NT2/D1 (cell line): ENCODE measurements around the gene CWF19L2.
"Not testable (repeated sequence)": the region's sequence is repeated elsewhere in the genome, so short reads cannot be mapped to it uniquely, and the experiment has no call there.

ENCODE experiments used
- DNase-seq: peaks from one replicate; pipeline ENCODE4 v3.0.0-alpha.2; 2011; ENCODE audit warnings: low read depth, low spot score
- H3K27me3 ChIP-seq: 2 replicates; pipeline ENCODE4 v1.6.0; 2011; ENCODE audit warnings: mild to moderate bottlenecking; ENCODE audit not compliant: insufficient read length, insufficient read depth
- H3K36me3 ChIP-seq: 2 replicates; pipeline ENCODE4 v1.6.1; 2011; ENCODE audit warnings: mild to moderate bottlenecking, low read length, mixed read lengths; ENCODE audit not compliant: insufficient read depth, insufficient read length
- H3K4me1 ChIP-seq: 2 replicates; pipeline ENCODE4 v1.5.1; 2011; ENCODE audit not compliant: insufficient read depth, insufficient read length
- H3K4me3 ChIP-seq: 2 replicates; pipeline ENCODE4 v1.5.1; 2011; ENCODE audit warnings: low read depth; ENCODE audit not compliant: insufficient read length
- H3K9ac ChIP-seq: 2 replicates; pipeline ENCODE4 v1.6.0; 2011; ENCODE audit warnings: low read depth; ENCODE audit not compliant: insufficient read length
- H3K9me3 ChIP-seq: 2 replicates; pipeline ENCODE4 v1.5.1; 2011; ENCODE audit warnings: mild to moderate bottlenecking, low read length; ENCODE audit not compliant: insufficient read depth
- SUZ12 ChIP-seq: IDR thresholded peaks from 2 replicates; pipeline ENCODE4 v1.6.1; 2011; ENCODE audit not compliant: insufficient read length, insufficient read depth; ENCODE audit errors: extremely low read depth
- YY1 ChIP-seq: IDR thresholded peaks from 2 replicates; pipeline ENCODE4 v1.6.1; 2011; ENCODE audit not compliant: insufficient read length, insufficient read depth
- ZNF274 ChIP-seq: IDR thresholded peaks from 2 replicates; pipeline ENCODE4 v1.6.1; 2011; ENCODE audit warnings: mild to moderate bottlenecking, low read depth, low read length

Gene CWF19L2

DNA sequence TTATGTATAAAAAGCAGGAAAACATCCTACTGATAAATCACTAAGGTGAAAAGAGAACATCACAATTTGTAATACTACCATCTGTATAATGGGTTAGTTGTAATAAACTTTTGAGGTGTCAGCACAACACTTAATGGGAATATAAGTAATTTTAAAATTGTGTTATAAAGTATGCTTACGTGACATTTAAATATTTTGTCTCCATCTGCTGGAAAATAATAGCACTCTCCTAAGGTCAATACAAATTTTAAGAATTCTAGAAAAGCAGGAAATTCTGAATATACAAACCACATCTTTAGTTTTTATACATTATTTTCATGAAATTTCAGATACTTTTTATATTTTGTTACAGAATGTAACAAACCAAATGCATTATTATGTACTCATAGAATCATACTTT is 19.5 kb downstream of the CWF19L2 start:
- H3K36me3 ChIP-seq: peaks cover 25% of the 10 kb centered on the region

DNA sequence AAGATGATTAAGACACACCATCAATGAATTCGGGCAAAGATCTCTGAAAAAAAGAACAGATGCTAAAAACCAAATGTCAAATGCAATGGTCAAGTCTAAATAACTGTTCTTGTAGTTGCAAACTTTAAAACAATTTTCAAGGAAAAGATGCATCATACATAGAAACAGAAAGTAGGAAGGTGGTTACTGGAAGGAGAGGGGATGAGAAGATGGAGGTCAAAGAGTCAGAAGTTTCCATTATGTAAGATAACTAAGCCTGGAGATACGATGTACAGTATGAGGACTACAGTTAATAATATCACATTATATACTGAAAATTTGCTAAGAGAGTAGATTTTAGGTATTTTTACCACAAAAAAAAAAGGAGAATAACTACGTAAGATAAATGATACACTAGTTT is 27.1 kb downstream of the CWF19L2 start:
- DNase-seq: no peak
- TF ChIP-seq YY1 (no peak), ZNF274 (no peak), SUZ12 (no peak)

More for the DNA sequence above, 19.5 kb downstream of the CWF19L2 start:
- Histone ChIP-seq H3K9me3 (no peaks in the 10 kb centered on the region), H3K27me3 (no peaks in the 10 kb centered on the region), H3K4me3 (no peak overlapping the region), H3K4me1 (no peaks in the 10 kb centered on the region), H3K9ac (no peak overlapping the region)
- no peak for TF ChIP-seq SUZ12
- no peak for TF ChIP-seq ZNF274
- no peak for TF ChIP-seq YY1
- DNase-seq: no peak

DNA sequence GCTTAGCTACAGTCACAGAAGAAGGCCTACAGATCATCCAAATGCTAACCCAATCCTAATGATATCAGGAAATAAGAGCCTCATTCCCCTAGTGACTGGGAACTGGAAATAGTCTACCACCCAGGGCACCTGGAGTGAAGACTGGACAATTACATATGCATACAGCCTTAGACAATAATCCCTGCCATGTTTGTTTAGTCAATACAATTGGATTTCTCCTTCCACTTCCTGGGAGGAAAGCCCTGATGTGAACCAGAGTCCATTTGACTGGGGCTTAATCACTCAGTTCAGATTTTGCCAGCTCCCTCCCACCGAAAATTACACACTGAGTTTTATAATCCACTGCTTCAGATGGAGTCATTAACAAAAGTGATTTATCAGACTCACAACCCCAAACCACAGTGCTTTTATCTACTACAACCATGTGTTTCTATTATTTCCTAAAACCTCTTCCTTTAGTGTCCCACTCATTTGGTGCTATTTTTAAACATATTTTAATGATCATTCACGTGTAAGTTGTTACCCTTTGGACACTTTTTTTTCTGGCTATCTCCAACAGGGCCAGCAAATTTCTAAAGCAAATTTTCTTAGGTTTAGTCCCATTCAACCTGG is 29.9 kb downstream of the CWF19L2 start:
- Histone ChIP-seq H3K4me1 (no peaks in the 10 kb centered on the region), H3K9me3 (no peaks in the 10 kb centered on the region)

More for the DNA sequence above, 27.1 kb downstream of the CWF19L2 start:
- Histone ChIP-seq H3K4me1 (no peaks in the 10 kb centered on the region), H3K36me3 (peaks cover 2% of the 10 kb centered on the region), H3K4me3 (no peak overlapping the region), H3K9me3 (no peaks in the 10 kb centered on the region), H3K9ac (no peak overlapping the region), H3K27me3 (no peaks in the 10 kb centered on the region)

GRCh38 chr11:107413352-107413751 is 44.3 kb downstream of the CWF19L2 start:
- no peak for DNase-seq
- Histone ChIP-seq H3K36me3 (peaks cover 8% of the 10 kb centered on the region), H3K9me3 (no peaks in the 10 kb centered on the region), H3K4me1 (no peaks in the 10 kb centered on the region), H3K27me3 (no peaks in the 10 kb centered on the region), H3K9ac (no peak overlapping the region), H3K4me3 (no peak overlapping the region)
- TF ChIP-seq ZNF274 (no peak), SUZ12 (no peak), YY1 (no peak)

More for the DNA sequence above, 29.9 kb downstream of the CWF19L2 start:
- H3K36me3 ChIP-seq: peaks cover 2% of the 10 kb centered on the region
- no peak overlapping the region for H3K4me3 ChIP-seq
- TF ChIP-seq SUZ12 (no peak), ZNF274 (no peak), YY1 (no peak)
- no peaks in the 10 kb centered on the region for H3K27me3 ChIP-seq
- H3K9ac ChIP-seq: no peak overlapping the region
- DNase-seq: no peak

- Histone ChIP-seq H3K27me3 (no peaks in the 10 kb centered on the region), H3K9ac (no peak overlapping the region), H3K4me1 (no peaks in the 10 kb centered on the region), H3K36me3 (peaks cover 6% of the 10 kb centered on the region), H3K4me3 (no peak overlapping the region), H3K9me3 (no peaks in the 10 kb centered on the region)
- TF ChIP-seq YY1 (no peak), SUZ12 (no peak), ZNF274 (no peak)
- DNase-seq: no peak
Measured at GRCh38 chr11:107408762-107409211, 48.8 kb downstream of the CWF19L2 start.

- no peaks in the 10 kb centered on the region for H3K4me1 ChIP-seq
- DNase-seq: no peak
- H3K4me3 ChIP-seq: no peak overlapping the region
- no peak for TF ChIP-seq ZNF274
- H3K9me3 ChIP-seq: no peaks in the 10 kb centered on the region
- peaks cover 4% of the 10 kb centered on the region for H3K36me3 ChIP-seq
- H3K27me3 ChIP-seq: no peaks in the 10 kb centered on the region
- no peak overlapping the region for H3K9ac ChIP-seq
Measured at GRCh38 chr11:107405260-107405659, 52.4 kb downstream of the CWF19L2 start.

DNA sequence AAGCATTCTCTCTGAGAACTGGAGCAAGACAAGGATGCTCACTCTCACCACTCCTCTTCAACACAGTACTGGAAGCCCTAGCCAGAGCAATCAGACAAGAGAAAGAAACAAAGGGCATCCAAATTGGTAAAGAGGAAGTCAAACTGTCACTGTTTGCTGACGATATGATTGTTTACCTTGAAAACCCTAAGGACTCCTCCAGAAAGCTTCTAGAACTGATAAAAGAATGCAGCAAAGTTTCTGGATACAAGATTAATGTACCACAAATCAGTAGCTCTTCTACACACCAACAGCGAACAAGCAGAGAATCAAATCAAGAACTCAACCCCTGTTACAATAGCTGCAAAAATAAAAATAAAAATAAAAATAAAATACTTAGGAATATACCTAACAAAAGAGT is 56.5 kb downstream of the CWF19L2 start:
- not testable (repeated sequence) for DNase-seq, H3K9me3 ChIP-seq, H3K4me3 ChIP-seq, H3K9ac ChIP-seq, H3K27me3 ChIP-seq, H3K4me1 ChIP-seq, H3K36me3 ChIP-seq
